A673 (cell line): ENCODE data around the gene MRM2. TPM values are rescaled to one million over a fixed set of nuclear protein-coding genes. Genes with fewer than 3 reads are reported as not detected.
A peak's percentile ranks its signal among the peaks of the same experiment; 100 is the strongest.

Experiments
- BruUV-seq: library from RNA; stranded (reverse); fragments of 400-500 nt; replicated peaks from 2 replicates; lab custom pipeline; 2021; lab: Mats Ljungman, UMichigan
- CTCF ChIA-PET: fragments of 300-600 bp; sonication (Branson Sonifier 250); formaldehyde crosslinking; loops from one replicate; lab custom pipeline; 2022; ENCODE audit warnings: antibody characterized with exemption; lab: Charles Lee
- POLR2A ChIA-PET: fragments of 300-600 bp; sonication (Branson Sonifier 250); formaldehyde crosslinking; loops from one replicate; lab custom pipeline; 2022; ENCODE audit warnings: antibody characterized with exemption; ENCODE audit not compliant: low non-redundant PET; lab: Charles Lee
- DNase-seq: peaks from one replicate; pipeline ENCODE4 v3.0.0-alpha.2; 2015; ENCODE audit warnings: low spot score
- H3K27ac ChIP-seq: fragments of 200-600 bp; sonication (generic); 2 replicates; pipeline ENCODE4 v1.5.1; 2016; ENCODE audit warnings: mixed run types, low read depth, mild to moderate bottlenecking, mixed read lengths, antibody characterized with exemption, low read length; ENCODE audit not compliant: poor library complexity, severe bottlenecking
- H3K27me3 ChIP-seq: fragments of 200-600 bp; sonication (generic); replicated peaks from 2 replicates; pipeline ENCODE4 v1.6.1; 2017; ENCODE audit warnings: mixed run types, low read depth, mild to moderate bottlenecking, mixed read lengths, antibody characterized with exemption, low read length; ENCODE audit not compliant: insufficient read depth, poor library complexity
- H3K36me3 ChIP-seq: fragments of 200-600 bp; sonication (generic); 2 replicates; pipeline ENCODE4 v1.6.1; 2016; ENCODE audit warnings: mixed run types, mild to moderate bottlenecking, mixed read lengths, antibody characterized with exemption, low read length; ENCODE audit not compliant: insufficient read depth, poor library complexity, severe bottlenecking
- H3K4me1 ChIP-seq: fragments of 200-600 bp; sonication (generic); 2 replicates; pipeline ENCODE4 v1.6.1; 2017; ENCODE audit warnings: mixed run types, mild to moderate bottlenecking, mixed read lengths, antibody characterized with exemption, low read length; ENCODE audit not compliant: insufficient read depth, poor library complexity, severe bottlenecking
- H3K4me3 ChIP-seq: fragments of 200-600 bp; sonication (generic); 2 replicates; pipeline ENCODE4 v1.5.1; 2016; ENCODE audit warnings: low read depth, mixed run types, mild to moderate bottlenecking, mixed read lengths, low read length; ENCODE audit not compliant: poor library complexity, severe bottlenecking
- H3K9me3 ChIP-seq: fragments of 200-600 bp; sonication (generic); 2 replicates; pipeline ENCODE4 v1.6.1; 2016; ENCODE audit warnings: mixed run types, low read depth, mild to moderate bottlenecking, mixed read lengths, antibody characterized with exemption, low read length; ENCODE audit not compliant: poor library complexity, severe bottlenecking
- EZH2 ChIP-seq: fragments of 200-600 bp; sonication (generic); IDR thresholded peaks from 2 replicates; pipeline ENCODE4 v1.6.1; 2017; ENCODE audit warnings: borderline replicate concordance, low read depth, mild to moderate bottlenecking, mixed read lengths, antibody characterized with exemption, low read length; ENCODE audit not compliant: poor library complexity, severe bottlenecking
- intact Hi-C: fragments of 100-400 bp; cut with micrococcal nuclease; formaldehyde crosslinking; loops from one replicate; pipeline ENCODE4 v1.10.0; 2022; ENCODE audit not compliant: unreplicated experiment
- total RNA-seq: library from RNA; stranded (reverse); gene quantifications from 2 replicates; pipeline ENCODE4 v1.2.3, GENCODE V29; 2021
- TF ChIP-seq, protein P1 (sequence below): fragments of 300-800, 200-600 bp; sonication (generic); conservative IDR thresholded peaks from 2 replicates; pipeline ENCODE4 v1.5.1; 2017; ENCODE audit warnings: low read depth, mild to moderate bottlenecking, antibody characterized with exemption, low read length, moderate library complexity, mixed read lengths

Gene MRM2
- total RNA-seq, 1 experiment from 2014 or later: 50.4 TPM

DNA sequence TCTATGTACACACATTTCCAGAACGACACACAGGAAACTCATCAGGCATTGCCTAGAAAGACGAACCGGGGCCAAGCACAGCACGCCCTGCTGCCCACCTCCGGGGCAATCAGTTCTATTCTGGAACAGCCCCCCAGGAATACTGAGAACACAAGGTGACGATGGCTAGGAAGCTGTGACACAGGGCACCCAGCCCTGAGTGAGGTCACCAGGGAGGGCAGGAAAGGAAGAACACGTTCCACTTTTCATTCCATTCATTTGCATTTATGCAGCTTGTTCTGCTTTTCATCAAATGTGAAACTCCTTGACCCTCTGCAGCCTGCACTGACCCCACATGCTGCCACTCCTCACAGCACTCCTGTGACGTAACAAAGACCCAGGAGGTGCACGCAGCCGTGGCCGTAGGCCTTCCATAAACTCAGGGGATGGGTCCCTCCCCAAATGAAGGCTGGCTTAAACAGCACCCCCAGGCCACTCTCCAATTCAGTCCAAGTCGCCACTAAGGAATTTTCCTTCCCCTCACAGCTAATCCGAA is 38.2 kb downstream of the MRM2 start:
- Histone ChIP-seq H3K4me1 (peaks cover 10% of the 10 kb centered on the region), H3K4me3 (no peak overlapping the region), H3K36me3 (peaks cover 10% of the 10 kb centered on the region), H3K27ac (no peak overlapping the region), H3K27me3 (no peaks in the 10 kb centered on the region), H3K9me3 (no peaks in the 10 kb centered on the region)
- intact Hi-C loops: loop anchor here (10.0 kb wide), 1 partner anchor 539 kb away; no protein-coding TSS in a partner anchor
- TF ChIP-seq, protein P1, sequence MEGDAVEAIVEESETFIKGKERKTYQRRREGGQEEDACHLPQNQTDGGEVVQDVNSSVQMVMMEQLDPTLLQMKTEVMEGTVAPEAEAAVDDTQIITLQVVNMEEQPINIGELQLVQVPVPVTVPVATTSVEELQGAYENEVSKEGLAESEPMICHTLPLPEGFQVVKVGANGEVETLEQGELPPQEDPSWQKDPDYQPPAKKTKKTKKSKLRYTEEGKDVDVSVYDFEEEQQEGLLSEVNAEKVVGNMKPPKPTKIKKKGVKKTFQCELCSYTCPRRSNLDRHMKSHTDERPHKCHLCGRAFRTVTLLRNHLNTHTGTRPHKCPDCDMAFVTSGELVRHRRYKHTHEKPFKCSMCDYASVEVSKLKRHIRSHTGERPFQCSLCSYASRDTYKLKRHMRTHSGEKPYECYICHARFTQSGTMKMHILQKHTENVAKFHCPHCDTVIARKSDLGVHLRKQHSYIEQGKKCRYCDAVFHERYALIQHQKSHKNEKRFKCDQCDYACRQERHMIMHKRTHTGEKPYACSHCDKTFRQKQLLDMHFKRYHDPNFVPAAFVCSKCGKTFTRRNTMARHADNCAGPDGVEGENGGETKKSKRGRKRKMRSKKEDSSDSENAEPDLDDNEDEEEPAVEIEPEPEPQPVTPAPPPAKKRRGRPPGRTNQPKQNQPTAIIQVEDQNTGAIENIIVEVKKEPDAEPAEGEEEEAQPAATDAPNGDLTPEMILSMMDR: no peak
- TF ChIP-seq EZH2: no peak
- no TSS peak for BruUV-seq
- no peak for DNase-seq
- ChIA-PET CTCF (no interaction called here), POLR2A (no interaction called here)

DNA sequence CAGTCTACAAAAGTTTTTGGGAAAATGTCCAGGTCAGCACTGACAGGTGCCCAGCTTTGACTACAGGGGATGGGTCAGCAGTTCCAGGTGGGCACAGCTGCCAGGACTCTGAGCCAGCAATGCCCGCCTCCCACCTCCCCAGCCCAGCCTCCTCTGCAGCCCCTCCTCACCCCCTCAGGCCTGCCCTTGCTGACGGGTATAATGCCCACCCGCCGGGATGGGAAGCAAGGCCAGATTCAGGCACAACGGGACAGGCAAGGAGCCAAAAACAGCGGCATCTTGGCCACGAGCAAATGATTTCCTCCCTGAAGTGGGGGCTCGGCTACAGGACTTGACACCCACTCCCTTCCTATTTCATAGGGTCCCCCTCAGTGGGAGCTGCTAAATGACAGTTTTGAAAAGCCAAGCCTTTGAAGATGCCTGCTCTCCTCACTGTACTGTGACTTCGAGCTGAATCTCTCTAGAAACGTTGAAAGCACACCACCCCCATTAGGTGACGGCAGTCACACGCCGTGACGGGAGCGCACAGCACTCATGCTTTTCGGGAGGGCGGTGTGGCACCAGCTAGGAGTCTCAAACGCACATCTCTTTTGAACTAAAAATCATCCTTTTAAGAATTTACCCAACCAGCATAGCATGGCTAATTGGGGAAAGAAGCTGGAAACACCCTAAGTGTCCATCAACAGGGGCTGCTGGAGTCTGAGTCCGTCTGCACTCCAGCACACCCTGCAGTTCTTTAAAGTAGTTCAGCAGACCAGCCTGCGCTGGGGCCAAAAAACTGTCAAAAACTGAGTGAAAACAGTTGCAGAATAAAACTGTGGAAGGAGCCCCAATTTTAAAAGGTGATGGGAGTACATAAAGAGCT is 38.9 kb downstream of the MRM2 start:
- no peak for DNase-seq
- no TSS peak for BruUV-seq
- ChIA-PET POLR2A (no interaction called here), CTCF (no interaction called here)
- Histone ChIP-seq H3K4me1 (peaks cover 10% of the 10 kb centered on the region), H3K9me3 (no peaks in the 10 kb centered on the region), H3K36me3 (peaks cover 7% of the 10 kb centered on the region), H3K27me3 (no peaks in the 10 kb centered on the region), H3K27ac (no peak overlapping the region), H3K4me3 (no peak overlapping the region)
- TF ChIP-seq, protein P1: peak; percentile 17; the same call in 1 of the 2 replicates
- TF ChIP-seq EZH2: no peak
- intact Hi-C loops: loop anchor here (10.0 kb wide), 1 partner anchor 538 kb away; no protein-coding TSS in a partner anchor

DNA sequence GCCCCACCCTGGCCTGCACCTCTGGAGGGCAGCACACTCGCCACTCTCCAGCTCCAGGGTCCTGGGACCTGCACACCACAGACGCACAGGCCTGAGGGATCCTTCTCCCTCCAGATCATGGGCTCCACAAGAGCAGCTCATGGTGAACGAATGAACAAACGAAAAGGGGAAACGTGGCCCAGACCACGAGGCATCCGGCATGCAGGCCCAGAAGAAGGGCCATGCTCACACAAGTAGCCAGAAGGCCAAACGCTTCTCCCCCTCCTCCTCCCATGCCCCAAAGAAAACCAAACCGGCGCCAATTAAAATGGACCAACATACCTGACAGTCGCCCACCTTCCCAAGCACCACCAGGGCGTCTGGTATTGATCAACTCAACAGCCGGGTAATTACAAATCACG is 39.6 kb downstream of the MRM2 start:
- H3K4me1 ChIP-seq: peaks cover 10% of the 10 kb centered on the region
- TF ChIP-seq, protein P1: no peak
- TF ChIP-seq EZH2: no peak
- DNase-seq: no peak
- no peaks in the 10 kb centered on the region for H3K27me3 ChIP-seq
- POLR2A ChIA-PET: no interaction called here
- no TSS peak for BruUV-seq
- no peak overlapping the region for H3K4me3 ChIP-seq
- no peak overlapping the region for H3K27ac ChIP-seq
- no peaks in the 10 kb centered on the region for H3K36me3 ChIP-seq
- intact Hi-C loops: loop anchor here (10.0 kb wide), 1 partner anchor 538 kb away; no protein-coding TSS in a partner anchor
- no peaks in the 10 kb centered on the region for H3K9me3 ChIP-seq
- CTCF ChIA-PET: no interaction called here
